ENCODE results near the gene ERBB4. TPM values are rescaled to one million over a fixed set of nuclear protein-coding genes. Genes with fewer than 3 reads are reported as not detected.

ERBB4 gene
- total RNA-seq, 6 donors from 2014 or later, result 3.3 to 24.2 (median 11.7) TPM

GRCh38 chr2:212114489-212114888, 424.1 kb downstream of the ERBB4 start:
- Histone ChIP-seq H3K27me3 (no peaks in the 10 kb centered on the region), H3K4me3 (no peak overlapping the region), H3K9me3 (no peaks in the 10 kb centered on the region), H3K4me1 (peaks cover 0 to 3% (median 0%) of the 10 kb centered on the region in 4 donors), H3K27ac (no peak overlapping the region), H3K36me3 (no peaks in the 10 kb centered on the region)
- WGBS, 2 donors, result 48 to 77% methylated on average over 1 of the region's 1 CpG
- ATAC-seq (ENCODE audit: low FRiP score in 2 of 2) (no peak), DNase-seq (no peak)
- no peak for TF ChIP-seq CTCF (IDR thresholded peaks at IDR 0.05)

- Histone ChIP-seq H3K4me3 (no peak overlapping the region), H3K9me3 (no peaks in the 10 kb centered on the region), H3K27me3 (no peaks in the 10 kb centered on the region), H3K27ac (no peak overlapping the region), H3K36me3 (no peaks in the 10 kb centered on the region), H3K4me1 (peaks cover 0 to 3% (median 0%) of the 10 kb centered on the region in 4 donors)
- WGBS, 2 donors, result 86 to 90% methylated on average over 3 of the region's 3 CpGs
- DNase-seq (no peak), ATAC-seq (ENCODE audit: low FRiP score in 2 of 2) (no peak)
- no peak for TF ChIP-seq POLR2AphosphoS5 (IDR thresholded peaks at IDR 0.05)
Measured at GRCh38 chr2:212112401-212112800, 426.2 kb downstream of the ERBB4 start.

- Histone ChIP-seq H3K9me3 (peaks cover 0 to 10% (median 0%) of the 10 kb centered on the region in 4 donors), H3K4me1 (peaks cover 0 to 3% (median 0%) of the 10 kb centered on the region in 4 donors), H3K27me3 (no peaks in the 10 kb centered on the region), H3K27ac (no peak overlapping the region), H3K36me3 (no peaks in the 10 kb centered on the region), H3K4me3 (no peak overlapping the region)
- TF ChIP-seq CTCF (IDR thresholded peaks at IDR 0.05), result no peak
- TF ChIP-seq POLR2AphosphoS5 (IDR thresholded peaks at IDR 0.05), result no peak
- TF ChIP-seq EP300 (IDR thresholded peaks at IDR 0.05), result no peak
- TF ChIP-seq POLR2A (IDR thresholded peaks at IDR 0.05), result no peak
- WGBS, 2 donors, result 50 to 57% methylated on average over 7 of the region's 7 CpGs
- DNase-seq (no peak), ATAC-seq (ENCODE audit: low FRiP score in 2 of 2) (no peak)
Measured at GRCh38 chr2:212109792-212110680, 428.6 kb downstream of the ERBB4 start.

GRCh38 chr2:212109217-212109616, 429.4 kb downstream of the ERBB4 start:
- no peak for DNase-seq
- peak in 1 of 2 donors; percentile 57 for ATAC-seq (ENCODE audit: low FRiP score in 2 of 2)
- Histone ChIP-seq H3K27me3 (no peaks in the 10 kb centered on the region), H3K4me1 (peaks cover 0 to 3% (median 0%) of the 10 kb centered on the region in 4 donors), H3K27ac (no peak overlapping the region), H3K9me3 (peaks cover 0 to 10% (median 0%) of the 10 kb centered on the region in 4 donors), H3K4me3 (no peak overlapping the region), H3K36me3 (no peaks in the 10 kb centered on the region)
- no peak for TF ChIP-seq EP300 (IDR thresholded peaks at IDR 0.05)
- TF ChIP-seq POLR2A (IDR thresholded peaks at IDR 0.05), result no peak
- no peak for TF ChIP-seq CTCF (IDR thresholded peaks at IDR 0.05)
- no peak for TF ChIP-seq POLR2AphosphoS5 (IDR thresholded peaks at IDR 0.05)
- 58 to 62% methylated on average over 1 of the region's 1 CpG for WGBS, 2 donors

GRCh38 chr2:212107989-212108388, 430.6 kb downstream of the ERBB4 start:
- DNase-seq (no peak), ATAC-seq (ENCODE audit: low FRiP score in 2 of 2) (no peak)
- TF ChIP-seq POLR2AphosphoS5 (IDR thresholded peaks at IDR 0.05) (no peak), POLR2A (IDR thresholded peaks at IDR 0.05) (no peak), CTCF (IDR thresholded peaks at IDR 0.05) (no peak), EP300 (IDR thresholded peaks at IDR 0.05) (no peak)
- 63 to 67% methylated on average over 2 of the region's 2 CpGs for WGBS, 2 donors
- Histone ChIP-seq H3K27ac (no peak overlapping the region), H3K4me1 (no peaks in the 10 kb centered on the region), H3K36me3 (no peaks in the 10 kb centered on the region), H3K4me3 (no peak overlapping the region), H3K27me3 (no peaks in the 10 kb centered on the region), H3K9me3 (peaks cover 0 to 10% (median 0%) of the 10 kb centered on the region in 4 donors)
